ENCODE data around the gene TMEM14C.

TMEM14C gene

GRCh38 chr6:10722820-10723566, at the start of gene TMEM14C:
Gene TMEM14C (plus strand): TSS chr6:10723070. CDS start chr6:10724614, 1,544 bp downstream.
- peak; percentile 92 to 95 for DNase-seq

DNA sequence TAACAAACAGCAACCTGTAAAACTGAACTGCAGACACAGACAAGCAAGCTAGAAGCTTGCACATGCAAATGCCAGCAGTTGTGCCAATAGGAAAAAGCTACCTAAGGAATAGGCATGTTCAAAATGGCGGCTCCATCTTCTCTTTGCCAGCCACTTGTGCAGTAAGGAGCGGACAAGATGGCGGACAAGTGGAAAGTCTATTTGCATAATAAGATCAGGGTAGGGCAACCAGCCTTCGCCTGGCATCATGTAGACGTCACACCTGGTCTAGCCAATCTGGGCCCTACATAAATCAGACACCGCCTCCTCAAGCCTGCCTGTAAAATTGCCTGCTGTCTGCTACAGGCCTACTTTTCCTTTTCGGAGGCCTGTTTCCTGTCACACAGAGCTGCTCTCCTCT, 46.5 kb upstream of the TMEM14C start:
- no peak for DNase-seq

DNA sequence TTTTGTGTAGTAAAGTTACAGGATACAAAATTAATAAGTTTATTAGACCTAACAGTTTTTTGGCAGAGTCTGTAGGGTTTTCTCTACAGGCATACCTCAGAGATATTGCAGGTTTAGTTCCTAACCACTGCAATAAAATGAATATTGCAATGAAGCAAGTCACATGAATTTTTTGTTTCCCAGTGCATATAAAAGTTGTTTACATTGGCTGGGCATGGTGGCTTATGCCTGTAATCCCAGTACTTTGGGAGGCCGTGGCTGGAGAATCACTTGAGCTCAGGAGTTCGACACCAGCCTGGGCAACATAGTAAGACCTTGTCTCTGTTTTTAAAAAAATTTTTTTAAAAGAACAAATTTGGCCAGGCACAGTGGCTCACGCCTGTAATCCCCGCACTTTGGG, 44.4 kb upstream of the TMEM14C start:
- no peak for DNase-seq

GRCh38 chr6:10681795-10682194, 41.1 kb upstream of the TMEM14C start:
- no peak for DNase-seq

GRCh38 chr6:10682355-10682988, 40.4 kb upstream of the TMEM14C start:
- DNase-seq, result no peak

- DNase-seq, result no peak
Observed at GRCh38 chr6:10684618-10685017, 38.3 kb upstream of the TMEM14C start.

DNA sequence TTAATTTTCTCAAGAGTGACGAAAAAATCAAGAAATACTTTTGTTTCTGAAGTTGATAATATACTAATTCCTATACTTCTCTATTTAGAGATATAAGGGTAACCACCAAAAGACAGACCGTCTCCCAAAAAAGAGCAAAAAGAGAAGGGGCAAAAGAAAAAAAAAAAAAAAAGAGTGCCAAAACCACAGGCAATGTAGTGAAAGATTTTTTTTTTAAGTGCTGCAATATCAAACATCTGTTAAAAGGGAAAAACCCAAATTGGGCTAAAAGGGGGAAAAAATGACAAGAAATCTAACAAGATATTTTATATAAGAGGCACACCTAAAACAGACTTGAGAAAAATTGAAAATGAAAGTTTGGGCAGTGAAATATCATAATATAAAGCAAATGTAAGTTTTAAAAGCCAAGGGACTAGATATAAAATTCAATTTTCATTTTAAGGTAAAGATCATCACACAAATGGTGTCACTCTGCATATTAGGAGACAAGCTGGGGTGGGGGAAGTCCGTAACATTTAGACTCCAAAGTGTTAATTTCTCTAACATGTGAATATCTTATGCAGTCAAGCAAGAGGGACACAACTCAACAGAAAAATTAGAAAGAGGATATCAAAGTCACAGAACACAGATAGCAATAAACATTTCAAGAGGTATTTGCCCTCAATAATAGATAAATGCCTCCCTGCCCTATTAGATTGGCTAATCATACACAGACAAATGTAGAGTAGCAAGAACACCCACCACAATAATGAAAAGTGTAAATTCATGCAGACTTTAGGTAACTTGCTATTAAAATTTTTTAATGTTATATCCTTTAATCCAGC, 37.6 kb upstream of the TMEM14C start:
- no peak for DNase-seq

DNA sequence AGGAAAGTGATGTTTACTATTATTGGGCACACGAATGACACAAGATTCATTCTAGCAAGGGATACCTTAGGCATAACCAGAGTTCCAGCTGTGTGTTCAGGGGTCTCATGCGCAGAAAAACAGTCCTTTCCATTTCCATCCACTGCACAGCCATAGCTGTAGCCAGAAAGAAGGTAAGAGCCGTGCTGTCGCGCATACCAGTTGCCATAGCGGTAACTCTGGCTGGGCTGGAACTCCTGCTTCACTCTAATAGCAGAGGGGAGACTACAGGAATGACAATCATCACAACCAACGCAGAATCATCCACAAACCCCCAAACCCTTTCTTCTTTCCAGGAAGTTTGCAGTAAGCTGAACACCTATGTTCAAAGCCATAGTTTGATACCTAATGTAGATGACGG, 36.0 kb upstream of the TMEM14C start:
- DNase-seq, result no peak

GRCh38 chr6:10687582-10687981, 35.3 kb upstream of the TMEM14C start:
- DNase-seq, result no peak

DNA sequence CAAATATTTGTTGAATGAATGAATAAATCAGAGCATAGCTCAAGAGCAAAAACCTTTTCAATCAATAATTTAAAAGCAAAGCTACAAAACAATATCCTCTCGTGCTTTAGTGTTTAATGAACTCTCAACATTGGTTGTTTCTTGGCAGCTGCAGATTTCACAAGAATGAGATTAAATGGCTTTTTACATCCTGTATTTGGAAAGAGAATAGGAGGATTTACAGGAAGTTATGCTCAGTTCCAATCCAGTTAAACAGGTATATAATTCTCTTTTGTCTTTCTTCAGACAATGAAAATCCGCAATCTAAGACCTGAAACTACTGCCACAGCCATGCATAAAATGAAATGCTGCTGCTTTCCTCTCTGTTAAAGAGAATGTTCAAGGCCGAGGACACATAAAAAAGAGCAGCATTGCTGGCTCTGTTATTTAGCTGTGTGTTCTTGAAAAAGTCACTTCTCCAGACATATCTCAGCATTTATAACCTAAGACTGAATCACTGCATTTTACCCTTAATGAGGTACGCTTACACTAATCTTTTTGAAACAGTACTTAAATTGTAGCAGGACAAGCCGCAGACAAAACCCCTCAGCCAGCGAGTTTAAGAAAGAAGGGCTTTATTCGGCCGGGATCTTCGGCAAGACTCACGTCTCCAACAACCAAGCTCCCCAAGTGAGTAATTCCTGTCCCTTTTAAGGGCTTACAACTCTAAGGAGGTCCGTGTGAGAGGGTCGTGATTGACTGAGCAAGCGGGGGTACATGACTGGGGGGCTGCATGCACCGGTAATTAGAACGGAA, 32.0 kb upstream of the TMEM14C start:
- no peak for DNase-seq

DNA sequence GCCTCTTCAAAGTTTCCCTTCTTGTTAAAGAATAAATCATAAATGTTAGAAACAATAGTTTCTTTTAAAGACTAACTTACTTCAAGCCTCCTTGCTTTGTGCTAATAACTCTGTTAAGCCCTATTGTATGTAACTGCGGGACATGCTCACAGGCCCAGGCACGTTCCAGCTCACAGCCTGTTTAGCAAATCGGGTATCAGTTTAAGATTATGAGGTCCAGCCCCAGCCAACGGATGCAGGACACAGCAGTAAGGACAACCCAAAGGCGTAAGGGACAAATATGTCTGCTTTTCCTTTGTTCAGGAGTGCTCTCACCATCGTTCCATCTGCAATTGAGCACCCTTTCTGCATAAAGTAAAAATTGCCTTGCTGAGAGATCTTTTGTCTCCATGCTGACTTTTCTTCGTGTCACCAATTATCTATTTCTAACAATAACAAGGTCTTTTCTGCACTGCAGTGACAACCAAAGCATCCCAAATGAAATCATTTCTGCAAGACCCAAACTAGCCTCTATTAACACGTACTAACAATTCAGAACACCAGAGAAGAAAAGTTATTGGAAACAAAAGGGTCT, 29.8 kb upstream of the TMEM14C start:
- DNase-seq, result no peak

DNA sequence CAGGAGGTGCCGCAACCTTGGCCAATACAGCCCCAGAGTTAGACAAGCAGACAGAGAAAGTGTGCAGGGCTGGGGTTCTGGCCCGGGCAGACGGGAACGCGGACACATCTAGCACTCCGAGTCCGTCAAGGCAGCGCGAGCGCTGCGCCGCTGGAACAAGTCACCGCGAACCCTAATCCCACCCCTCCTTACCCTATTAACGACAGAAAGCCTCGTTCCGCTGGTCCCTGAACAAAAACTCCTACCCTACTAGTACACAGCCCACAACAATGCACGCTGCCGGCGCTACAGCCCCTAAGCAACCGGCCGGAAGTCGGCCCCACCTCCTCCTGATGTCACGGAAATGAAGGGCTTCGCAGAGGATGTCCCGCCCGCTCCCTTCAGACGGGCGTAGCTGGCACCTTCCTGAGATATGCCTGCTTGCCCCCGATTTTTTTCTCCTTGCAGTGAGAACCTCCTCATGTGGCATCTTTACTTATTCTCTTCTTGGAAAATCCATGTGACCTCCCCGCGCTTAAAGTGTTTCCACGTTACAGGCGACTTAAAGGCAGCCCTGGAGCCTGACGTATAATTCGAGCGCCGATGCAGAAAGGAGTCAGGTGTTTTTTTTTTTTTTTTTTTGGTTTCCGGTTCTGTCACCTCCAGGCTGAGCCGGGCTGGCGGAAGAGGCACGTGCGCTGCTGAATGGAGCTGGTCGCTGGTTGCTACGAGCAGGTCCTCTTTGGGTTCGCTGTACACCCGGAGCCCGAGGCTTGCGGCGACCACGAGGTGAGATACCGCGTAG, 28.4 kb upstream of the TMEM14C start, which contains the start of the genes C6orf52 and PAK1IP1:
Gene C6orf52, minus strand, starts transcription at position 315 of the 784 bp plus-strand sequence. CDS start 7,066 bp downstream, outside the sequence.
Gene PAK1IP1, plus strand, starts transcription at position 671 of the 784 bp plus-strand sequence. Its CDS starts 14 bp downstream, at position 685.
- DNase-seq, result peak; percentile 92 to 94

DNA sequence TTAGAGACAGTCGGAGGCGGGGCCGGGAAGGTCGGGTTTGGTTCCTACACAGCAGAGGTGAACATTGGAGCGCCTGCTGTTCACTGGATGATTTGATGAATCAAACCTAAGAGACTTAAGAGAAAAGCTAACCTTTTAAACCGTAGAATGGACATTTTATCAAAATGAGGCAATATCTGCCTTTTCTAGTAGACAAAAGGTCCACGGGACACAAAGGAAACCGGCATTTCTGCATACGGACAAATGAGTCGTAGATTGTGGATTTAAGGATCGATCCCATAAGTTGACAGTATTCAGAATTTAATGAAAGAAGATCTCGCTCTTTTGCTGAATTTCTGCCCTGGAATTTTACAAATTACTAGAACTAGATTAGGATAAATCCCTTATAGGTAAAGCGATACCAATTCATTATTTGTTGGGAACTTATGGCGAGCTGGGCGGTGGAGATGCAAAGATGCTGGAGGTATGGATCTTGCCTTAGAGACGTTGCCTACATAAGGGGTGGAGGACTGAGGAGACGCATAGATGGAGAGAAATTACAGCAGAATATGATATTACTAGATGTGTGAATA, 27.7 kb upstream of the TMEM14C start:
- DNase-seq, result no peak

- DNase-seq, result no peak
Observed at GRCh38 chr6:10696655-10697054, 26.2 kb upstream of the TMEM14C start.

DNA sequence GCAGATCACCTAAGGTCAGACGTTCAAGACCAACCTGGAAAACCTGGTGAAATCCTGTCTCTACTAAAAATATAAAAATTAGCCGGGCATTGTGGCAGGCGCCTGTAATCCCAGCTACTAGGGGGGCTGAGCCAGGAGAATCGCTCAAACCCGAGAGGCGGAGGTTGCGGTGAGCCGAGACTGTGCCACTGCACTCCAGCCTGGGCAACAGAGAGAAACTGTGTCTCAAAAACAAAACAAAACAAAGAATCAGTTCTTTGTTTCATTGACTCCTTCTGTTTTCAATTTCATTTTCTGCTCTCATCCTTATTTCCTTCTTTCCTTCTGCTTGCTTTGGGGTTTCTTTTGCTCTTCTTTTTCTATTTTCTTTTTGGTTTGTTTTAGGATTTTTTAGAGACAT, 8.9 kb upstream of the TMEM14C start:
- DNase-seq, result no peak

DNA sequence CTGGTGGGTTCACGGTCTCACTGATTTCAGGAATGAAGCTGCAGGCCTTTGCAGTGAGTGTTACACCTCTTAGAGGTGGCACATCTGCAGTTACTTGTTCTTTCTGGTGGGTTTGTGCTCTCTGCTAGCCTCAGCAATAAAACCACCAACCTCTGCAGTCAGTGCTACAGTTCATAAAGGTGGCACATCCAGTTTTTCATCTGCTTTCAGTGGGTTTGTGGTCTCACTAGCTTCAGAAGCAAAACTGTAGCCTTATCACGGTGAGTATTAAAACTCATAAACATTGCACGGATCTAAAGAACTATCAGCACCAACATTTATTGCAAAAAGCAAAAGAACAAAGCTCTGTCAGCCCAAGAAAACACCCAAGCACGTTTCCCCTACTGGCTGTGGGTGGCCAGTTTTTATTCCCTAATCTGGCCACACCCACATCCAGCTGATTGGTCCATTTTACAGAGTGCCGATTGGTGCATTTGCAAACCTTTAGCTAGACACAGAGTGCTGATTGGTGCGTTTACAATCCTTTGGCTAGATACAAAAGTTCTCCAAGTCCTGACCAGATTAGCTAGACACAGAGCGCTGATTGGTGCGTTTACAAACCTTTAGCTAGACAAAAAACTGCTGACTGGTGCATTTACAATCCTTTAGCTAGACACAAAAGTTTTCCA, 3.4 kb upstream of the TMEM14C start:
- DNase-seq, result peak; percentile 68 to 70

DNA sequence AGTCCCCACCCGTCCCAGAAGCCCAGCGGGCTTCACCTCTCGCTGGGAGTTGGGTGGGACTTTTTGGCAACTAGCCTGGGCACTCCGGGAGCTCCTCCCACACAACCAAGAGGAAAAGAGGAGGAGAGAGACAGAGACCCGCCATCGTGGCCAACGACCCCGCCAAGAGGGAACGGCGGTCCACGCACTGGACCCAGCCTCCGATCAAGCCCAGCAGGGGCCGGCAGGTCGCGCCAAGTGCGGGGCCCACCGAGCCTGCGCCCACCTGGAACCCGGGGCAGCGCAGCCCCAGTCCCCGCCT, 3.0 kb upstream of the TMEM14C start:
- no peak for DNase-seq

DNA sequence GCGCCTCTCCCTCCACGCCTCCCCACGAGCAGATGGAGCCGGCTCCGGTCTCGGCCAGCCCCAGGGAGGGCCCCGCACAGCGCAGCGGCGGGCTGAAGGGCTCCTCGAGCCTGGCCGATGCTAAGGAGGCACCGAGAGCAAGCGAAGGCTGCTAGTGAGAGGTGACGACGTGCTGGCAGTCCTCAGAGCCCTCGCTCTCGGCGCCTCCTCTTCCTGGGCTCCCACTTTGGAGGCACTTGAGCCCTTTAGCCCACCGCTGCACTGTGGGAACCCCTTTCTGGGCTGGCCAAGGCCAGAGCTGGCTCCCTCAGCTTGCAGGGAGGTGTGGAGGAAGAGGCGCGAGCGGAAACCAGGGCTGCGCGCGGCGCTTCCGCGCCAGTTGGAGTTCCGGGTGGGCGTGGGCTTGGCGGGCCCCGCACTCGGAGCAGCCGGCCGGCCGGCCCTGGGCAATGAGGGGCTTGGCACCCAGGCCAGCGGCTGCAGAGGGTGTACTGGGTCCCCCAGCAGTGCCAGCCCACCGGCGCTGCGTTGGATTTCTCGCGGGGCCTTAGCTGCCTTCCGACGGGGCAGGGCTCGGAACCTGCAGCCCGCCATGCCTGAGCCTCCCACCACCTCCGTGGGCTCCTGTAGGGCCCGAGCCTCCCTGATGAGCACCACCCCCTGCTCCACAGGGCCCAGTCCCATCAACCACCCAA, 2.5 kb upstream of the TMEM14C start:
- DNase-seq, result peak; percentile 71 to 80

GRCh38 chr6:10720960-10721849, 1.7 kb upstream of the TMEM14C start:
- DNase-seq, result peak in 1 of 2 experiments; percentile 52

Data from activated T-cell treated with anti-CD3 and anti-CD28 coated beads, Interleukin-2, amount 50 U/mL, for 48 hours (primary cell).